ENCODE measurements around the gene TOLLIP. TPM values are rescaled to one million over a fixed set of nuclear protein-coding genes. Genes with fewer than 3 reads are reported as not detected.

TOLLIP gene
- polyA plus RNA-seq, 12 donors: 20.1 to 34.3 (median 22.1) TPM; not detected in 1

GRCh38 chr11:1233351-1234053, 75.9 kb downstream of the TOLLIP start:
- no peak for DNase-seq

GRCh38 chr11:1232883-1233321, 76.5 kb downstream of the TOLLIP start:
- DNase-seq: no peak

- no peak for DNase-seq
These were observed 77.2 kb downstream of the TOLLIP start for GRCh38 chr11:1232021-1232882.

- DNase-seq: no peak
These were observed 77.9 kb downstream of the TOLLIP start for GRCh38 chr11:1231396-1232020.

GRCh38 chr11:1230456-1231395, 78.7 kb downstream of the TOLLIP start:
- no peak for DNase-seq

- DNase-seq: no peak
These were observed 79.3 kb downstream of the TOLLIP start for GRCh38 chr11:1230121-1230455.

- DNase-seq: no peak
These were observed 79.8 kb downstream of the TOLLIP start for GRCh38 chr11:1229471-1230120.

- DNase-seq: no peak
These were observed 80.4 kb downstream of the TOLLIP start for GRCh38 chr11:1228921-1229451.

- no peak for DNase-seq
These were observed 81.2 kb downstream of the TOLLIP start for GRCh38 chr11:1228101-1228821.

- DNase-seq: no peak
These were observed 81.8 kb downstream of the TOLLIP start for GRCh38 chr11:1227551-1228100.

GRCh38 chr11:1226986-1227550, 82.4 kb downstream of the TOLLIP start:
- DNase-seq: no peak

- no peak for DNase-seq
These were observed 83.0 kb downstream of the TOLLIP start for GRCh38 chr11:1226226-1226985.

- no peak for DNase-seq
These were observed 83.8 kb downstream of the TOLLIP start for GRCh38 chr11:1225386-1226225.

GRCh38 chr11:1224491-1225385, 84.7 kb downstream of the TOLLIP start:
- no peak for DNase-seq

Measured in muscle of arm (tissue), 12 donors.